Measurements from ENCODE around the gene TAF11L6.
"Not testable (repeated sequence)": the region's sequence is repeated elsewhere in the genome, so short reads cannot be mapped to it uniquely, and the experiment has no call there.

TAF11L6 gene

GRCh38 chr5:17528369-17528768 is at the start of gene TAF11L6:
TAF11L6 (plus strand) TSS chr5:17528669.
- H4K20me1 ChIP-seq (ENCODE audit: insufficient read depth, low read length, poor library complexity, severe bottlenecking); H3K4me2 ChIP-seq (ENCODE audit: low read depth, low read length, poor library complexity, severe bottlenecking); H3K4me1 ChIP-seq (ENCODE audit: insufficient read depth, low read length, poor library complexity, severe bottlenecking); H3K9ac ChIP-seq (ENCODE audit: low read depth, low read length, poor library complexity, severe bottlenecking); H2AFZ ChIP-seq (ENCODE audit: low read length); H3K27me3 ChIP-seq (ENCODE audit: insufficient read depth, low read length, poor library complexity, severe bottlenecking); H3K4me3 ChIP-seq (ENCODE audit: low read length, poor library complexity, severe bottlenecking); H3K9me3 ChIP-seq (ENCODE audit: insufficient read depth, low read depth, low read length); H3K36me3 ChIP-seq (ENCODE audit: insufficient read depth, low read length); H3K79me2 ChIP-seq (ENCODE audit: insufficient read depth, low read length); H3F3A ChIP-seq (ENCODE audit: low read depth); H3K9me2 ChIP-seq (replicated peaks; ENCODE audit: low read depth, low read length): not testable (repeated sequence)

DNA sequence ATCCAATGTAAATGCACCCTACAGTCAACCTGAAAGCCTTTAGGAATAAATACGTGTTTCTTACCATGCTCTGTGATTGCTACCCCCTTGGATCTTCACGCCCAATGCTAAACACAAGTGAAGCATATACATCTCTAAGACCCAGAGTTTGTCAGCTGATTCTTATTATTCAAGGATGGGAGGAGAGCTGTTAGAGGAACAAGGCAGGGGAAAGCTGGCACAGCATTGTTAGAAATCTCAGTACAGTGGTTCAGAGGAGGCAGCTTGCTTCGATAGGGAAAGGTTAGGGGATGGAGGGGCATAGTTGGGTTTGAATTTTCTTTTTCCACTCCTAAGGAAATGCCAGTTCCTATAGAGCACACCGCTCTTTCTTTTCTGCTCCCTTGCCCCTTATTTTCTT is 47.1 kb upstream of the TAF11L6 start:
- no peaks in the 10 kb centered on the region for H3F3A ChIP-seq (ENCODE audit: low read depth)
- no peaks in the 10 kb centered on the region for H3K36me3 ChIP-seq (ENCODE audit: insufficient read depth, low read length)
- H3K9ac ChIP-seq (ENCODE audit: low read depth, low read length, poor library complexity, severe bottlenecking), result no peak overlapping the region
- no peaks in the 10 kb centered on the region for H3K27me3 ChIP-seq (ENCODE audit: insufficient read depth, low read length, poor library complexity, severe bottlenecking)
- H3K9me2 ChIP-seq (replicated peaks; ENCODE audit: low read depth, low read length), result no peaks in the 10 kb centered on the region
- no peaks in the 10 kb centered on the region for H3K9me3 ChIP-seq (ENCODE audit: insufficient read depth, low read depth, low read length)
- no peak overlapping the region for H2AFZ ChIP-seq (ENCODE audit: low read length)
- H3K4me3 ChIP-seq (ENCODE audit: low read length, poor library complexity, severe bottlenecking), result no peak overlapping the region
- no peaks in the 10 kb centered on the region for H3K79me2 ChIP-seq (ENCODE audit: insufficient read depth, low read length)
- no peak overlapping the region for H3K4me2 ChIP-seq (ENCODE audit: low read depth, low read length, poor library complexity, severe bottlenecking)
- no peaks in the 10 kb centered on the region for H3K4me1 ChIP-seq (ENCODE audit: insufficient read depth, low read length, poor library complexity, severe bottlenecking)
- H4K20me1 ChIP-seq (ENCODE audit: insufficient read depth, low read length, poor library complexity, severe bottlenecking), result no peaks in the 10 kb centered on the region
- TF ChIP-seq EZH2phosphoT487 (IDR thresholded peaks at IDR 0.05; ENCODE audit: borderline replicate concordance) (no peak), CTCF (conservative IDR thresholded peaks at IDR 0.05; ENCODE audit: low read length) (no peak)

DNA sequence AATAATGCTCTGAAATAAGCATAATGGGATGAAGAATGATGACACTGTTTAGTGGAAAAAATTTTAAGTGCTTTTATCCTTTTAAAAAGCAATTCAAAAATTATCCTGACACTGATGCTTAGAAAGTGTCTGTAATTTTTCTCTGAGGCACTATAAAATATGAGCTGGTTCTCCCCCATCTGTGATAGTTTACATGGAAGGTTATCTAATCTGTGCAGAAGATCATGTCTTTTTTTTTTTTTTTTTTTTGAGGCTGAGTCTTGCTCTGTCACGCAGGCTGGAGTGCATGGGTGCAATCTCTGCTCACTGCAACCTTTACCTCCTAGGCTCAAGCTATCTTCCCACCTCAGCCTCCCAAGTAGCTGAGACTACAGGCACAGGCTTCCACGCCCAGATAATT is 45.7 kb upstream of the TAF11L6 start:
- H3K9me2 ChIP-seq (replicated peaks; ENCODE audit: low read depth, low read length), result no peaks in the 10 kb centered on the region
- H3K79me2 ChIP-seq (ENCODE audit: insufficient read depth, low read length), result no peaks in the 10 kb centered on the region
- H3K4me3 ChIP-seq (ENCODE audit: low read length, poor library complexity, severe bottlenecking), result no peak overlapping the region
- no peaks in the 10 kb centered on the region for H4K20me1 ChIP-seq (ENCODE audit: insufficient read depth, low read length, poor library complexity, severe bottlenecking)
- TF ChIP-seq EZH2phosphoT487 (IDR thresholded peaks at IDR 0.05; ENCODE audit: borderline replicate concordance) (no peak), CTCF (conservative IDR thresholded peaks at IDR 0.05; ENCODE audit: low read length) (no peak)
- H2AFZ ChIP-seq (ENCODE audit: low read length), result no peak overlapping the region
- H3K36me3 ChIP-seq (ENCODE audit: insufficient read depth, low read length), result no peaks in the 10 kb centered on the region
- H3K27me3 ChIP-seq (ENCODE audit: insufficient read depth, low read length, poor library complexity, severe bottlenecking), result no peaks in the 10 kb centered on the region
- no peaks in the 10 kb centered on the region for H3K9me3 ChIP-seq (ENCODE audit: insufficient read depth, low read depth, low read length)
- no peaks in the 10 kb centered on the region for H3K4me1 ChIP-seq (ENCODE audit: insufficient read depth, low read length, poor library complexity, severe bottlenecking)
- no peak overlapping the region for H3K4me2 ChIP-seq (ENCODE audit: low read depth, low read length, poor library complexity, severe bottlenecking)
- no peaks in the 10 kb centered on the region for H3F3A ChIP-seq (ENCODE audit: low read depth)
- no peak overlapping the region for H3K9ac ChIP-seq (ENCODE audit: low read depth, low read length, poor library complexity, severe bottlenecking)

DNA sequence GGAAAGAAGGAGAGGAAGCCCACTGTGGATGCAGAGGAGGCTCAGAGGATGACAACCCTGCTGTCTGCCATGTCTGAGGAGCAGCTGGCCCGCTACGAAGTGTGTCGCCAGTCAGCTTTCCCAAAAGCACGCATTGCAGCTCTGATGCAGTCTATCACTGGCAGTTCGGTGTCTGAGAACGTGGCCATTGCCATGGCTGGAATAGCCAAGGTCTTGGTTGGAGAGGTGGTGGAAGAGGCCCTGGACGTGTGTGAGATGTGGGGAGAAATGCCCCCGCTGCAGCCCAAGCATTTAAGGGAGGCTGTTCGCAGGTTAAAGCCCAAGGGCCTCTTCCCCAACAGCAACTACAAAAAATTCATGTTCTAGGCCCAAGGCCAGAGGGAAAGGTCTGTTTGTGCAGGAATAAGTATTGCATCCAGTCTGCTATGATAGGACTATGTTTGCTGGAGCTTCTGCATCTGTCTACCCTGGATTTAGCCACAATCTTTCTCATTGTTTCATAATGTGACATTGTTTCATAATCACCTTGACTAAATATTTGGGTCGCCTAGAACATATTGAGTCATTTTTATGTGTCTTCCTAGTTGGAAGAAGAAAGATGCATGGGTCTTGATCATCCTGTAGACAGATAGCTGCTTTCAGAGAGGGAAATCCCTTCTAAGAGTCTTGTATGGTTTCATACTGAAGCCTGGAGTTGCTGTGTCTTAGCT is 41.9 kb upstream of the TAF11L6 start:
- H3K9me2 ChIP-seq (replicated peaks; ENCODE audit: low read depth, low read length); H4K20me1 ChIP-seq (ENCODE audit: insufficient read depth, low read length, poor library complexity, severe bottlenecking); H3K4me3 ChIP-seq (ENCODE audit: low read length, poor library complexity, severe bottlenecking); H3K27me3 ChIP-seq (ENCODE audit: insufficient read depth, low read length, poor library complexity, severe bottlenecking); H3K4me2 ChIP-seq (ENCODE audit: low read depth, low read length, poor library complexity, severe bottlenecking); H3K9ac ChIP-seq (ENCODE audit: low read depth, low read length, poor library complexity, severe bottlenecking); H3K36me3 ChIP-seq (ENCODE audit: insufficient read depth, low read length); H2AFZ ChIP-seq (ENCODE audit: low read length); H3F3A ChIP-seq (ENCODE audit: low read depth); H3K79me2 ChIP-seq (ENCODE audit: insufficient read depth, low read length); H3K4me1 ChIP-seq (ENCODE audit: insufficient read depth, low read length, poor library complexity, severe bottlenecking); H3K9me3 ChIP-seq (ENCODE audit: insufficient read depth, low read depth, low read length): not testable (repeated sequence)
